GM12878 (cell line): ENCODE results near the gene C21orf91. TPM values are rescaled to one million over a fixed set of nuclear protein-coding genes. Genes with fewer than 3 reads are reported as not detected.

Experiments used
- ATAC-seq: fragments of 200-7000 bp; cut with Tn5 transposase; 3 replicates; pipeline ENCODE4 v1.9.1; 2020; ENCODE audit warnings: mild to moderate bottlenecking, moderate library complexity
- BruUV-seq: library from RNA; stranded (reverse); fragments of 400-500 nt; replicated peaks from 2 replicates; lab custom pipeline; 2021; lab: Mats Ljungman, UMichigan
- CTCF ChIA-PET: fragments of 300-600 bp; sonication (Branson Sonifier 250); formaldehyde crosslinking; extraction: SDS; loops from one replicate; lab custom pipeline; 2021; ENCODE audit warnings: inconsistent platforms; lab: Yijun Ruan, JAX
- POLR2A ChIA-PET: fragments of 350-600 bp; formaldehyde crosslinking; extraction: SDS; loops from one replicate; lab custom pipeline; 2021; ENCODE audit warnings: inconsistent platforms; lab: Charles Lee
- RAD21 ChIA-PET: fragments of 300-600 bp; sonication (Branson Sonifier 250); formaldehyde crosslinking; loops from one replicate; lab custom pipeline; 2023; ENCODE audit warnings: antibody characterized with exemption; ENCODE audit not compliant: unreplicated experiment; lab: Charles Lee
- SMC1A ChIA-PET: fragments of 300-600 bp; sonication (Branson Sonifier 250); formaldehyde crosslinking; loops from one replicate; lab custom pipeline; 2023; ENCODE audit not compliant: unreplicated experiment, uncharacterized antibody; lab: Charles Lee
- DNase-seq: peaks from one replicate; pipeline ENCODE4 v3.0.0-alpha.2; 2011; ENCODE audit warnings: low read depth, low spot score
- FAIRE-seq: peaks from 3 replicates; lab custom pipeline; 2011; peaks lifted over from hg19 to GRCh38; lab: Jason Lieb, UNC
- H2AFZ ChIP-seq: 2 replicates; pipeline ENCODE4 v1.6.0; 2011; ENCODE audit warnings: low read depth, low read length, control low read depth; ENCODE audit not compliant: control insufficient read depth
- H3K27ac ChIP-seq: 2 replicates; pipeline ENCODE4 v1.5.1; 2011; ENCODE audit warnings: control low read depth; ENCODE audit not compliant: control insufficient read depth, insufficient read depth
- H3K27me3 ChIP-seq, 2 experiments: replicated peaks in 1 of 2; 2 replicates each; pipeline versions ENCODE4 v1.6.0 to v1.6.1; 2011; ENCODE audit warnings: low read length in 1 of 2; ENCODE audit not compliant: control insufficient read depth in 2 of 2, insufficient read depth in 2 of 2
- H3K36me3 ChIP-seq, 2 experiments: 2 replicates each; pipeline ENCODE4 v1.5.1; 2011; ENCODE audit warnings: low read length in 1 of 2; ENCODE audit not compliant: control insufficient read depth in 2 of 2, insufficient read depth in 2 of 2
- H3K4me1 ChIP-seq: 2 replicates; pipeline ENCODE4 v1.6.1; 2011; ENCODE audit warnings: mild to moderate bottlenecking, low read length, moderate library complexity, mixed read lengths; ENCODE audit not compliant: control insufficient read depth, insufficient read depth
- H3K4me2 ChIP-seq: 2 replicates; pipeline ENCODE4 v1.6.0; 2011; ENCODE audit warnings: control low read depth; ENCODE audit not compliant: control insufficient read depth, insufficient read depth
- H3K4me3 ChIP-seq: fragments of 200-600 bp; sonication (generic); 2 replicates; pipeline ENCODE4 v1.5.1; 2016
- H3K79me2 ChIP-seq: 2 replicates; pipeline ENCODE4 v1.6.0; 2011; ENCODE audit warnings: low read length; ENCODE audit not compliant: control insufficient read depth, insufficient read depth
- H3K9ac ChIP-seq: 2 replicates; pipeline ENCODE4 v1.8.0; 2011; ENCODE audit warnings: low read length, control low read depth, mixed read lengths; ENCODE audit not compliant: control insufficient read depth, insufficient read depth
- H3K9me3 ChIP-seq: replicated peaks from 3 replicates; pipeline ENCODE4 v1.5.1; 2011; ENCODE audit warnings: mild to moderate bottlenecking, low read length; ENCODE audit not compliant: control insufficient read depth, insufficient read depth
- H4K20me1 ChIP-seq: 2 replicates; pipeline ENCODE4 v1.6.0; 2011; ENCODE audit not compliant: control insufficient read depth, insufficient read depth
- ASH2L ChIP-seq: fragments of 300-600, 200-600 bp; sonication (generic); IDR thresholded peaks from 2 replicates; pipeline ENCODE4 v1.6.1; 2017; ENCODE audit warnings: low read depth, mild to moderate bottlenecking, borderline replicate concordance
- CBX3 ChIP-seq: fragments of 200-600 bp; sonication (generic); IDR thresholded peaks from 2 replicates; pipeline ENCODE4 v1.6.1; 2016; ENCODE audit warnings: low read depth, borderline replicate concordance
- CBX5 ChIP-seq: sonication (generic); IDR thresholded peaks from 2 replicates; pipeline ENCODE4 v1.6.1; 2016; ENCODE audit warnings: low read depth, moderate library complexity, mild to moderate bottlenecking, inconsistent platforms
- CEBPB ChIP-seq, 2 experiments: fragments of 150-350 bp in 1 of 2; IDR thresholded peaks; 2 replicates each; pipeline ENCODE4 v1.6.1; 2012 to 2014; ENCODE audit warnings: low read depth in 2 of 2, low read length in 2 of 2, borderline replicate concordance in 1 of 2, inconsistent platforms in 1 of 2
- CREM ChIP-seq: IDR thresholded peaks from 2 replicates; pipeline ENCODE4 v1.6.1; 2014; ENCODE audit warnings: antibody characterized with exemption, low read depth
- CTCF ChIP-seq, 3 experiments: IDR thresholded peaks in 2 of 3; conservative IDR thresholded peaks in 1 of 3; 2 replicates each; pipeline ENCODE4 v1.5.1; 2011; ENCODE audit warnings: low read depth in 3 of 3, low read length in 3 of 3, mild to moderate bottlenecking in 3 of 3, control low read depth in 2 of 3, moderate library complexity in 2 of 3, inconsistent platforms in 1 of 3, mixed read lengths in 1 of 3; ENCODE audit not compliant: control insufficient read depth in 2 of 3, insufficient read depth in 1 of 3; ENCODE audit errors: extremely low read depth in 1 of 3
- GABPA ChIP-seq: IDR thresholded peaks from 2 replicates; pipeline ENCODE4 v1.6.1; 2014; ENCODE audit warnings: antibody characterized with exemption, low read depth, mild to moderate bottlenecking, inconsistent platforms
- NR2C2 ChIP-seq: IDR thresholded peaks from 2 replicates; pipeline ENCODE4 v1.6.1; 2011; ENCODE audit warnings: borderline replicate concordance, low read depth; ENCODE audit not compliant: control insufficient read depth, insufficient read length
- POU2F2 ChIP-seq: IDR thresholded peaks from 3 replicates; pipeline ENCODE4 v1.6.1; 2011; ENCODE audit warnings: low read depth, mild to moderate bottlenecking, low read length, borderline replicate concordance
- TAF1 ChIP-seq: IDR thresholded peaks from 2 replicates; pipeline ENCODE4 v1.6.1; 2011; ENCODE audit warnings: mild to moderate bottlenecking, low read depth, low read length, borderline replicate concordance
- TCF12 ChIP-seq: IDR thresholded peaks from 2 replicates; pipeline ENCODE4 v1.6.1; 2011; ENCODE audit warnings: low read depth, mild to moderate bottlenecking, low read length
- ZBTB11 ChIP-seq: fragments of 450-650 bp; formaldehyde crosslinking; IDR thresholded peaks from 2 replicates; pipeline ENCODE4 v1.5.0; 2022; ENCODE audit warnings: mild to moderate bottlenecking, missing genetic modification characterization
- ZNF384 ChIP-seq: IDR thresholded peaks from 2 replicates; pipeline ENCODE4 v1.6.1; 2012; ENCODE audit warnings: low read depth, mild to moderate bottlenecking, low read length, improper control_type of control experiment, borderline replicate concordance
- WGBS: methylation state at CpG from one replicate; pipeline ENCODE4 v1.1.6; 2016; ENCODE audit warnings: low lambda C conversion rate; ENCODE audit not compliant: insufficient replicate concordance, insufficient coverage; ENCODE audit errors: missing lambda C conversion rate; 5-methylcytosine and 5-hydroxymethylcytosine counted together
- in situ Hi-C: fragments of 300-500 bp; cut with MboI; formaldehyde crosslinking; loops from 9 replicates; pipeline ENCODE4 v1.14.3; 2018; ENCODE audit warnings: mixed read lengths
- intact Hi-C: fragments of 100-400 bp; cut with micrococcal nuclease; formaldehyde crosslinking; loops from one replicate; pipeline ENCODE4 v1.14.2; 2022; ENCODE audit not compliant: unreplicated experiment
- polyA plus RNA-seq, 11 experiments: library from polyadenylated mRNA; depleted of rRNA in 4 of 11; unstranded in 6 of 11; stranded (reverse) in 5 of 11; fragments of >200 nt; fragmentation: Nextera tagmentation in 4 of 11; fragmentation: Illumina TruSeq in 1 of 11; extraction: Ambion mirVana in 4 of 11; extraction: Trizol in 1 of 11; gene quantifications; 1 replicate in 1 of 11; 2 replicates in 10 of 11; pipeline versions ENCODE4 v1.2.1 to v1.2.3, GENCODE V29; 2011 to 2016; ENCODE audit warnings: inconsistent platforms in 2 of 11, missing spikeins in 2 of 11, low read depth in 1 of 11
- total RNA-seq, 4 experiments: library from RNA; depleted of rRNA in 3 of 4; stranded (reverse); fragments of >200 nt in 3 of 4; fragmentation: Illumina TruSeq in 1 of 4; extraction: Trizol in 1 of 4; gene quantifications; 2 replicates each; pipeline versions ENCODE4 v1.2.1 to v1.2.3, GENCODE V29; 2013 to 2021

Gene C21orf91
- total and polyA plus RNA-seq, 10 of the 15 experiments (the other 5 are each of a cell fraction or from before 2014, with no cell fraction given) = 9.3 to 40.3 (median 29.8) TPM

- no peak for ATAC-seq
- H3K4me3 ChIP-seq = no peak overlapping the region
- RAD21 ChIA-PET = no interaction called here
- no peak overlapping the region for H3K9ac ChIP-seq
- H3K4me2 ChIP-seq = no peak overlapping the region
- FAIRE-seq = no peak
- no peaks in the 10 kb centered on the region for H3K27me3 ChIP-seq
- no peaks in the 10 kb centered on the region for H4K20me1 ChIP-seq
- intact Hi-C loops (no loop called here), in situ Hi-C loops (no loop called here)
- CTCF ChIA-PET = no interaction called here
- POLR2A ChIA-PET = no interaction called here
- H3K4me1 ChIP-seq = no peaks in the 10 kb centered on the region
- H3K79me2 ChIP-seq = no peaks in the 10 kb centered on the region
- 47% methylated on average over 2 of the region's 2 CpGs for WGBS
- SMC1A ChIA-PET = no interaction called here
- no peak overlapping the region for H2AFZ ChIP-seq
- no peak for TF ChIP-seq POU2F2
- TF ChIP-seq CBX3 = no peak
- TF ChIP-seq CREM = no peak
- TF ChIP-seq CEBPB (IDR thresholded peaks at IDR 0.05; ENCODE audit: borderline replicate concordance in 1 of 2, low read depth in 2 of 2, low read length in 2 of 2) = no peak
- no peak for TF ChIP-seq CTCF (IDR thresholded peaks at IDR 0.05 in 2 of 3, conservative IDR thresholded peaks at IDR 0.05 in 1 of 3; ENCODE audit: control insufficient read depth in 2 of 3, extremely low read depth in 1 of 3, insufficient read depth in 1 of 3, low read depth in 3 of 3, low read length in 3 of 3)
- no peak for TF ChIP-seq GABPA
- TF ChIP-seq TCF12 = no peak
- TF ChIP-seq CBX5 = no peak
- no peak for TF ChIP-seq NR2C2
- TF ChIP-seq ASH2L = no peak
- TF ChIP-seq TAF1 = no peak
- TF ChIP-seq ZNF384 = no peak
- TF ChIP-seq ZBTB11 (CRISPR knock-in tag) = no peak
- no peak overlapping the region for H3K27ac ChIP-seq
- BruUV-seq = no TSS peak
- H3K9me3 ChIP-seq = no peaks in the 10 kb centered on the region
- no peak for DNase-seq
- no peaks in the 10 kb centered on the region for H3K36me3 ChIP-seq
Observed at GRCh38 chr21:17752171-17752570, 67.0 kb downstream of the C21orf91 start.
